HG02623 (cell line): Measurements from ENCODE around the gene DNM3.

Experiments
- ATAC-seq: cut with Tn5 transposase; IDR thresholded peaks from one replicate; pipeline ENCODE4 v1.9.1; 2021; ENCODE audit warnings: moderate library complexity; ENCODE audit not compliant: unreplicated experiment

Gene DNM3

GRCh38 chr1:171868217-171868803 lies 27.0 kb downstream of the DNM3 start:
- ATAC-seq = no peak

- ATAC-seq = no peak
Measured at GRCh38 chr1:171869097-171869496, 27.8 kb downstream of the DNM3 start.

GRCh38 chr1:171871848-171872247 lies 30.6 kb downstream of the DNM3 start:
- ATAC-seq = no peak

GRCh38 chr1:171872430-171872829 lies 31.1 kb downstream of the DNM3 start:
- no peak for ATAC-seq

- no peak for ATAC-seq
Measured at GRCh38 chr1:171873664-171874063, 32.4 kb downstream of the DNM3 start.

- ATAC-seq = no peak
Measured at GRCh38 chr1:171877701-171878100, 36.4 kb downstream of the DNM3 start.

- no peak for ATAC-seq
Measured at GRCh38 chr1:171879556-171879955, 38.3 kb downstream of the DNM3 start.

GRCh38 chr1:171881442-171881841 lies 40.1 kb downstream of the DNM3 start:
- ATAC-seq = no peak

- ATAC-seq = no peak
Measured at GRCh38 chr1:171883849-171884248, 42.6 kb downstream of the DNM3 start.

GRCh38 chr1:171884475-171884874 lies 43.2 kb downstream of the DNM3 start:
- ATAC-seq = no peak

GRCh38 chr1:171890131-171890530 lies 48.8 kb downstream of the DNM3 start:
- ATAC-seq = no peak

- no peak for ATAC-seq
Measured at GRCh38 chr1:171896936-171897703, 55.8 kb downstream of the DNM3 start.

- ATAC-seq = no peak
Measured at GRCh38 chr1:171898941-171899340, 57.6 kb downstream of the DNM3 start.

- ATAC-seq = no peak
Measured at GRCh38 chr1:171899838-171900237, 58.5 kb downstream of the DNM3 start.

- no peak for ATAC-seq
Measured at GRCh38 chr1:171901245-171901644, 59.9 kb downstream of the DNM3 start.

GRCh38 chr1:171902527-171902926 lies 61.2 kb downstream of the DNM3 start:
- no peak for ATAC-seq

GRCh38 chr1:171904778-171905450 lies 63.6 kb downstream of the DNM3 start:
- no peak for ATAC-seq

GRCh38 chr1:171909711-171910110 lies 68.4 kb downstream of the DNM3 start:
- ATAC-seq = no peak

- no peak for ATAC-seq
Measured at GRCh38 chr1:171910786-171911185, 69.5 kb downstream of the DNM3 start.

GRCh38 chr1:171911506-171911905 lies 70.2 kb downstream of the DNM3 start:
- ATAC-seq = no peak

- ATAC-seq = no peak
Measured at GRCh38 chr1:171912509-171913175, 71.3 kb downstream of the DNM3 start.

- ATAC-seq = no peak
Measured at GRCh38 chr1:171913385-171913784, 72.1 kb downstream of the DNM3 start.
